GM23338 (cell line): Measurements from ENCODE around the gene RTN4RL2. TPM values are rescaled to one million over a fixed set of nuclear protein-coding genes. Genes with fewer than 3 reads are reported as not detected.

ENCODE experiments used
- ATAC-seq: fragments of 200-7000 bp; cut with Tn5 transposase; 3 replicates; pipeline ENCODE4 v1.9.1; 2020
- DNase-seq: peaks from one replicate; pipeline ENCODE4 v3.0.0-alpha.2; 2015; ENCODE audit warnings: low spot score
- H2AFZ ChIP-seq: fragments of 200-600 bp; sonication (generic); 2 replicates; pipeline ENCODE4 v1.8.0; 2016; ENCODE audit warnings: antibody characterized with exemption, mild to moderate bottlenecking, moderate library complexity
- H3F3A ChIP-seq: fragments of 200-600 bp; sonication (generic); replicated peaks from 2 replicates; pipeline ENCODE4 v1.8.0; 2017; ENCODE audit warnings: antibody characterized with exemption, mixed run types, low read depth
- H3K27ac ChIP-seq: fragments of 200-600 bp; sonication (generic); 2 replicates; pipeline ENCODE4 v1.6.1; 2016; ENCODE audit warnings: low read depth
- H3K27me3 ChIP-seq: fragments of 200-600 bp; sonication (generic); 2 replicates; pipeline ENCODE4 v1.8.0; 2016; ENCODE audit warnings: mild to moderate bottlenecking, mixed run types, moderate library complexity; ENCODE audit not compliant: insufficient read depth
- H3K36me3 ChIP-seq: fragments of 200-600 bp; sonication (generic); 2 replicates; pipeline ENCODE4 v1.8.0; 2016; ENCODE audit warnings: mild to moderate bottlenecking; ENCODE audit not compliant: insufficient read depth
- H3K4me1 ChIP-seq: fragments of 200-600 bp; sonication (generic); 2 replicates; pipeline ENCODE4 v1.8.0; 2016; ENCODE audit warnings: mild to moderate bottlenecking, moderate library complexity; ENCODE audit not compliant: insufficient read depth
- H3K4me2 ChIP-seq: fragments of 200-600 bp; sonication (generic); 2 replicates; pipeline ENCODE4 v1.7.1; 2017; ENCODE audit warnings: mixed run types
- H3K4me3 ChIP-seq: fragments of 200-600 bp; sonication (generic); 2 replicates; pipeline ENCODE4 v1.6.1; 2016; ENCODE audit warnings: mixed run types
- H3K79me2 ChIP-seq: fragments of 200-600 bp; sonication (generic); replicated peaks from 2 replicates; pipeline ENCODE4 v1.8.0; 2017; ENCODE audit warnings: mild to moderate bottlenecking; ENCODE audit not compliant: insufficient read depth
- H3K9me2 ChIP-seq: fragments of 200-600 bp; sonication (generic); 2 replicates; pipeline ENCODE4 v1.8.0; 2017; ENCODE audit not compliant: insufficient read depth
- H4K20me1 ChIP-seq: fragments of 200-600 bp; sonication (generic); replicated peaks from 2 replicates; pipeline ENCODE4 v1.8.0; 2017; ENCODE audit warnings: mild to moderate bottlenecking; ENCODE audit not compliant: insufficient read depth
- H3K27ac Mint-ChIP-seq: 2 replicates; pipeline ENCODE4 v1.8.0; 2020; ENCODE audit warnings: inconsistent platforms, mild to moderate bottlenecking, moderate library complexity, mixed read lengths
- H3K27me3 Mint-ChIP-seq: 3 replicates; pipeline ENCODE4 v1.8.0; 2022; ENCODE audit warnings: low read depth, mild to moderate bottlenecking, moderate library complexity, mixed read lengths, inconsistent platforms; ENCODE audit not compliant: insufficient read depth, poor library complexity
- H3K36me3 Mint-ChIP-seq: 3 replicates; pipeline ENCODE4 v1.8.0; 2021; ENCODE audit warnings: low read depth, mild to moderate bottlenecking, inconsistent platforms, moderate library complexity, mixed read lengths
- H3K4me1 Mint-ChIP-seq: 3 replicates; pipeline ENCODE4 v1.8.0; 2020; ENCODE audit warnings: mild to moderate bottlenecking, inconsistent platforms, mixed read lengths
- H3K4me3 Mint-ChIP-seq: 3 replicates; pipeline ENCODE4 v1.8.0; 2021; ENCODE audit warnings: moderate library complexity, mild to moderate bottlenecking, inconsistent platforms, mixed read lengths
- H3K9me3 Mint-ChIP-seq: 3 replicates; pipeline ENCODE4 v1.8.0; 2020; ENCODE audit warnings: moderate library complexity, mild to moderate bottlenecking, inconsistent platforms, mixed read lengths
- CREB1 ChIP-seq: fragments of 250-450 bp; sonication (Bioruptor Pico); IDR thresholded peaks from 2 replicates; pipeline ENCODE4 v1.5.0; 2020; ENCODE audit warnings: low read depth, mild to moderate bottlenecking, moderate library complexity
- CTCF ChIP-seq, 2 experiments: fragments of 200-600 bp in 1 of 2; sonication (generic) in 1 of 2; conservative IDR thresholded peaks; 2 replicates each; pipeline versions ENCODE4 v1.5.1 to v1.6.1; 2016 to 2017; ENCODE audit warnings: antibody characterized with exemption in 2 of 2, low read depth in 2 of 2, mild to moderate bottlenecking in 2 of 2, moderate library complexity in 1 of 2
- ETS1 ChIP-seq: IDR thresholded peaks from 2 replicates; pipeline ENCODE4 v1.6.1; 2016; ENCODE audit warnings: antibody characterized with exemption
- EZH2 ChIP-seq: fragments of 200-600 bp; sonication (generic); IDR thresholded peaks from one replicate; pipeline ENCODE4 v1.8.0; 2017; ENCODE audit warnings: antibody characterized with exemption, mild to moderate bottlenecking, low read depth; ENCODE audit not compliant: unreplicated experiment
- EZH2phosphoT487 ChIP-seq: fragments of 200-600 bp; sonication (generic); IDR thresholded peaks from one replicate; pipeline ENCODE4 v1.8.1; 2018; ENCODE audit warnings: antibody characterized with exemption; ENCODE audit not compliant: unreplicated experiment
- JUNB ChIP-seq: IDR thresholded peaks from one replicate; pipeline ENCODE4 v1.6.1; 2016; ENCODE audit warnings: antibody characterized with exemption; ENCODE audit not compliant: unreplicated experiment
- NANOG ChIP-seq: IDR thresholded peaks from 2 replicates; pipeline ENCODE4 v1.6.1; 2016; ENCODE audit warnings: antibody characterized with exemption, borderline replicate concordance
- POLR2AphosphoS5 ChIP-seq: IDR thresholded peaks from 2 replicates; pipeline ENCODE4 v1.6.1; 2016; ENCODE audit warnings: antibody characterized with exemption, low read depth
- REST ChIP-seq: IDR thresholded peaks from one replicate; pipeline ENCODE4 v1.6.1; 2018; ENCODE audit warnings: antibody characterized with exemption; ENCODE audit not compliant: unreplicated experiment
- STAT1 ChIP-seq: IDR thresholded peaks from one replicate; pipeline ENCODE4 v1.6.1; 2016; ENCODE audit warnings: antibody characterized with exemption; ENCODE audit not compliant: unreplicated experiment
- ZNF114 ChIP-seq: fragments of 250-450 bp; sonication (Bioruptor Pico); IDR thresholded peaks from 2 replicates; pipeline ENCODE4 v1.5.0; 2020; ENCODE audit warnings: mild to moderate bottlenecking, moderate library complexity
- ZNF331 ChIP-seq: fragments of 250-450 bp; sonication (Bioruptor Pico); IDR thresholded peaks from 2 replicates; pipeline ENCODE4 v1.5.0; 2020; ENCODE audit warnings: low read depth, mild to moderate bottlenecking, moderate library complexity
- ZNF462 ChIP-seq: fragments of 250-450 bp; sonication (Bioruptor Pico); IDR thresholded peaks from 2 replicates; pipeline ENCODE4 v1.5.0; 2020; ENCODE audit warnings: mild to moderate bottlenecking, moderate library complexity
- polyA plus RNA-seq: library from polyadenylated mRNA; unstranded; fragments of >200 nt; fragmentation: Nextera tagmentation; extraction: Ambion mirVana; gene quantifications from 2 replicates; pipeline ENCODE4 v1.2.1, GENCODE V29; 2016
- total RNA-seq: library from RNA; depleted of rRNA; stranded (reverse); fragments of >200 nt; shearing (Covaris generic); gene quantifications from 2 replicates; pipeline ENCODE4 v1.2.3, GENCODE V29; 2014

Gene RTN4RL2
- total and polyA plus RNA-seq, 2 experiments from 2014 or later = 13.9 to 15.9 TPM

DNA sequence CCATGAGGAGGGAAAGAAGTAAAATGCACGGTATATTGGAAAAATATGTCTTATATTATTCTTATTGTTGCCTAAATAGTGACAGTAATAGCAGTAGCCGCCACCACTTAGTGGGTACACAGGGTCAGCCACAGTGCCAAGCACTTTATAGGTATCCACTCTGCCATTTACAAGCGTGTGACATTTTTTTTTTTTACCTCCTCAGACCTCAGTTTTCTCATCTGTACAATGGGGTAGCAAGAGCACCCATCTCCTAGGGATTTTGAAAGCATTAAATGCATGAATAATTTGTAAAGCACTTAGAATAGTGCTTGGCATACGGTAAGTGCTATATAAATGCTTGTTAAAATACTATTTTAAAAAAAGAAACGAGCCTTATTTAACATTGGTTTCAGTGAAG, 8.9 kb downstream of the RTN4RL2 start:
- 0 out of 2 replicates have a peak, but pooled peaks cover 20% of the 10 kb centered on the region for H3F3A ChIP-seq
- H4K20me1 ChIP-seq = no peaks in the 10 kb centered on the region; the same call in 1 of the 2 replicates
- H3K4me3 Mint-ChIP-seq = no peak overlapping the region
- H3K27me3 ChIP-seq = no peaks in the 10 kb centered on the region
- TF ChIP-seq JUNB (no peak), STAT1 (no peak), ZNF462 (no peak), NANOG (no peak), CTCF (conservative IDR thresholded peaks at IDR 0.05; ENCODE audit: low read depth in 2 of 2) (no peak), POLR2AphosphoS5 (no peak), ZNF331 (CRISPR knock-in tag) (no peak), CREB1 (CRISPR knock-in tag) (no peak), REST (no peak), ETS1 (no peak), ZNF114 (CRISPR knock-in tag) (no peak), EZH2 (no peak), EZH2phosphoT487 (no peak)
- DNase-seq (no peak), ATAC-seq (no peak)
- no peak overlapping the region for H3K27ac ChIP-seq
- no peaks in the 10 kb centered on the region; the same call in 2 of the 3 replicates for H3K9me3 Mint-ChIP-seq
- H3K9me2 ChIP-seq = no peaks in the 10 kb centered on the region
- H2AFZ ChIP-seq = no peak overlapping the region
- H3K27ac Mint-ChIP-seq = no peak overlapping the region
- peak overlapping the region; percentile 68; the same call in 1 of the 2 replicates for H3K4me2 ChIP-seq
- H3K36me3 ChIP-seq = no peaks in the 10 kb centered on the region; the same call in 1 of the 2 replicates
- H3K4me1 Mint-ChIP-seq = peaks cover 40% of the 10 kb centered on the region
- H3K36me3 Mint-ChIP-seq = peaks cover 40% of the 10 kb centered on the region
- H3K27me3 Mint-ChIP-seq = peaks cover 16% of the 10 kb centered on the region
- H3K79me2 ChIP-seq = 0 out of 2 replicates have a peak, but pooled peaks cover 3% of the 10 kb centered on the region
- H3K4me3 ChIP-seq = no peak overlapping the region
- H3K4me1 ChIP-seq = peaks cover 37% of the 10 kb centered on the region
